Limb (tissue), 2 donors: ENCODE results near the gene GPC6.

Experiments
- DNase-seq, 2 donors: peaks; one replicate each; pipeline ENCODE4 v3.0.0-alpha.2; 2016; ENCODE audit errors: extremely low spot score in 2 of 2

The GPC6 gene

GRCh38 chr13:94233401-94233800 lies 1006.8 kb downstream of the GPC6 start:
- DNase-seq = no peak

DNA sequence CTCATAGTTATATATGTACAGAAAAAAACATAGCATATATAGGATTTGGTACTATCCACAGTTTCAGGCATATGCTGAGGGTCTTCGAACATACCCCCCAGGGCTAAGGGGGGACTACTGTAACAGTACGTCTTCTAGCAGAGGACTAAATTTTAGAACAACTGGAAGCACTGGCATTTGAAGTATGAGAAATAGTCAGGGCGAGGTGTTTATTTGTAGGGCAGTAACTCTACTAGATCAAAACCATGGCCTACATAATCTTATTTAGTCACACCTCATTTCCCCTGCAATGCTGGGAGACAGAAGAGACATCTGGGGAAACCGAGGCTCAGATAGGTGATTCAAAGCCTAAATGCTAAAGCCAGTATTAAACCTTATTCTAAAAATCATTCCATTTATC lies 1007.2 kb downstream of the GPC6 start:
- DNase-seq = no peak

GRCh38 chr13:94234738-94235137 lies 1008.1 kb downstream of the GPC6 start:
- DNase-seq = no peak

DNA sequence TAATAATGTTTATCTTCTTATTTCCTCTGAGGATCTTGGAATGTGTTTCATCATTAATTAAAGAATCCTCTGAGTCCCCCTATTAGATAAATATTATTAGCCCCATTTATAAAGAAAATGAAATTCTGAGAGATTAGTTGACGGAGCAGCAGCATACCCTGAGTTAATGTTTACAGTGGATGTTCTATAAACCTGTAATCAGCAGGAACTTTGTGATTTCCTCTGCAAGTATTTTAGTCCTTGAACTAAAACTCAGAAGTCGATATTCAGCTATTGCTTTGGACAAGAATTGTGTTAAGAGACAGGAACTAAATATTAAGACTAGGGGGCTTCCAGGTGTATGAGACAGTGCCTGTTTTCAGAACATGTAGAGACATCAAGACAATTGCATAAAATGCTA lies 1009.5 kb downstream of the GPC6 start:
- DNase-seq = no peak

DNA sequence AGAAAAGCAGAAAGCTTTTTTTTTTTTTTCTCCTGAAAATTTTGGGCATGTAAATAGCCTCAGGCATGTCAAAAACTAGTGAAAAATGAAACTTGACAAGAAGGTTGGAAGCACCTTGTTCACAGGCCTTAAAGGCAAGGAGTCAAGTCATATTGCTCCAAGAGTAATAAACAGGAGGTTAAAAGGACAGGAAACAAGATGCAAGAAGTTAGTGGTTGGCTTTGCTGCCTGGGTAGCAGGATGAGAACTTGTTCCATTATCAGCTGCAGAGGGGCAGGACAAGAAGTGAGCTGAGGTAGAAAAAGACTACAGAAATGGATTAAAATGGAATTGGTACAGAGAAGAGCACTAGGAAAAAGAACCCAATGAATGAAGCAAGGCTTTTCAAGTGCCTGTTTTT lies 1010.3 kb downstream of the GPC6 start:
- no peak for DNase-seq

DNA sequence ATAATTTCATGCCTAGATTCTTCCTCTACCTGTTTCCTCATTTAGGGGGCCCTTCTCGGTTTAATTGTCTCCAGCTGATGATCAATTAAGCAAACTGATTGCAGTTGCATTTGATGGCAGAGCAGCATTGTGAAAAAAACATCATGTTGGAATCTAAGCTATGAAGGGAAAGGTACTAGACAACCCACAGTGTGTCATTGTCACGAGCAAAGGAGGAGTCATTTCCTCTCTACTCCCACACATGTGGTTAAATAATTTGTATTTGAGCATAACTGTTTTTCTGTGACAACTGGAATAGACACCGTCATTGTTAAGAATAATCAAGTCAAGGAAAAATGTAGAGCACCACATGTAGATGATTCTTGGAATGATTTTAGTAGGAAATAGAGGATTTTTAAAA lies 1012.5 kb downstream of the GPC6 start:
- DNase-seq = no peak

DNA sequence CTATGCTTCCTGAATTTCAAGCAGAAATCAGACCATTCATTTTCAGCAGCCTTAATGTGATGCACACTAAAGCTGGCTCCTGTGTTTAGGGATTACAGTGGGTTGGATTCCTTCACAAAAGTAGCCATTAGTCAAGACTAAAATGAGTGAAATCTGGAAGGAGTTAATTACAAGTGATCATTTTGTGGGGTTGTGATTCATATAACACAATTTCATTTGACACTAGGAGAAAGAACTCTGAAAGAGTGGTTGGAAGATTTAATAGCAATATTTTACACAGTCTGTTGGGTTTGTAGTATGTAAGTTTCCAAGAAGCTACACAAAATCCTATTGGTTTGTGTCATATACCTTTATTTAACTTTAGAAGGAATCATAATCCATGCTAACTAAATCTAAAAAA lies 1015.9 kb downstream of the GPC6 start:
- DNase-seq = no peak

DNA sequence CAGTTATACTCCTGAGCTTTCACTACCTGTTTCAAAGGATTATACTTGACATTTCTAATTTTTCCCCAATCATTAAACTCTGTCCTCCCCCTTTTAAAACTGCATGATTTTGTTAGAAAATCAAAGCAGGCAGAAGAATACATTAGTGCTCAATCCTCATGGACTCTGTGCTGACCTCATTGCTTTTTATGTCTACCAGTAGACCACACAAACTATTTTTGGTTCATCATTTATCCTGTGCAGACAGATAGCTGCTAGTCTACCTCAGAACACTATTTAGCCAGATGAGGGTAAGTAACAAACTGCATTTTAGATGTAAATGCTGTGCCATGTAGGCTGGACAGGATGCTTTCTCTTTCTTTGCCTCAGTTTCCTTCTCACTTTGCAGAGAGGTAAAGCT lies 1016.9 kb downstream of the GPC6 start:
- DNase-seq = no peak

GRCh38 chr13:94246495-94246894 lies 1019.9 kb downstream of the GPC6 start:
- DNase-seq = no peak

DNA sequence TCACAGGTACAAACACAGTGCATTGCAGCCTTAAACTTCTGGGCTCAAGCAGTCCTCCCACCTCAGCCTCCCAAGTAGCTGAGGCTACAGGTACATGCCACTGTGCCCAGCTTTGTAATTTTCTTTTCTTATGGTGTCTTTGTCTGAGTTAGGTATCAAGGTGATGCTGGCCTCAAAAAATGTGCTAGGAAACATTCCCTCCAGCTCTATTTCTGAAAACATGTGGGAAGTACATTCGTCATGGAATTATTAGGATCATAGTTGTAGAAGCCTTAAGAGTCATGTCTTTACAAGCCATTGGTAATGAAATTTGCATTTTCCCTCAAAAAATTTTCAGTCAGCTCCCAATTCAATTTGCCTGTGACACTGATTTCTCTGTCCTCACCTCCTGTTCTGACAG lies 1021.3 kb downstream of the GPC6 start:
- no peak for DNase-seq

DNA sequence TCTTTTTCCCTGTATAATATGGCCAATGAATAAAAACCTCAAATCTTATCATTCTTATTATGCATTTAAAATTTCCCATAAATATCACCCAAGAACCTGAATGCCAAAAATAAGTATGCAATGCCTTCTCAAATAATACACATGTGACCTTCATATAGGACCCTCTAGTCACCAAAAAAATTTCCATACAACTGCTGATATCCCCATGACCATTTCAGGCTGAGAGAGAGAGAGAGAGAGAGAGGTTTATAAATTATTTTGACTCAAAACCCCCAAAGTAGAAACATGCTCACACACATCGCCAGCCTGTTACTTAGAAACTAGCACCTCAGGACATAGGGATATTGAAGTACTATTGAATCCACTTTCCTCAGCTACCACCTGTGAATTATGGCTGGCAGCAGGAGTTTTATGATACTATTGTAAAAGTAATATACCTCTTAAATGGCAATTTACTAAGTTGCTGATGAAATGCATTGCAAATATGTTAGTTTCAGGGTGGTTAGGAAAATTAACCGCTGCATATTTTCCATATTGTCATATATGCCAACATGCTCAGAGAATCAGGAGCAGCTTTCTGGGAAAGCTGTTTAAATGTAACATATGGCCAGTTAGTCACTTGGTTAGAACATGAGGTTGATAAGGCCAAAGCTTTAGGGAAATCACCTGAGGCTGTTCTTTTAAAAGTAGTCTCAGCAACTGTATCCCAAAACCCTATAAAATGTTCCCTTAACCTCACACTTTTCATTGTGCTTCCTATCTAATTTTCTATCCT lies 1022.0 kb downstream of the GPC6 start:
- no peak for DNase-seq

DNA sequence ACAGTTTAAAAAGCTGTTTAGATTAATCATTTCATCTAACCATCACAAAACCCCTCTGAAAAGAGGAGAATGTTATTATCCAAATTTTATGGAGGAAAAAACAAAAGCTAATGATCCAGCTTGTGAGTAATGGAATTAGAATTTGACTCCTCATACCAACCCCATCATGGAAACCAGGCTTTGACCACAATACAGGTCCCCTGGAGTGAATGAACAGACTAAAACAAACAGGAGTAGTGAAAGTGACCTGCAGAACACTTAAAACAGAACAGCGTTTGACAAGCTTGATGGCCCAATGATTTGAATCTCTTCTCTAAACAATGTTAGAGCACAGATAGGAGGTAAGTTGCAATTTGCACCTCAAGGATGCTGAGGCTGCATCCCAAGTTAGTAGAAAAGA lies 1022.9 kb downstream of the GPC6 start:
- no peak for DNase-seq

- DNase-seq = peak; percentile 31 to 36
These were observed 1025.4 kb downstream of the GPC6 start for GRCh38 chr13:94251831-94252608.

- no peak for DNase-seq
These were observed 1028.1 kb downstream of the GPC6 start for GRCh38 chr13:94254737-94255136.

DNA sequence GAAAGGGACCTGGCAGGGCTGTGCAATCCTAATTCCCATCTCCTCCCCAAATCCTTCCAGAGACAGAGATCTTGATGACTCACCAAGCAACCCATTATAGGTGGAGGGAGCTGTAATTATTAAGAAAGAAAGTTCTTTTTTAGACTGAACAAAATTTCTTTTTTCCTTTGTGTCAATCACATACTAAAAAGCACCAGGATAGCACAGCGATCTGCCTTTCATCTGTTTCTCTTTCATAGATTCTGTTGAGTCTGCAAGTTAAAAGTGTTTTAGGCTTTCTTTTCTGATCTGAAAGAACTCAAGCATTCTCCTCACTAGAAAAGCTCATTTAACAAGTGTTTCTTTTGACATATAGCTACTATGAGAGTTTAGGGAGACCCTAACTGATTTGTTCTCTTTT lies 1030.1 kb downstream of the GPC6 start:
- no peak for DNase-seq

GRCh38 chr13:94259984-94260383 lies 1033.4 kb downstream of the GPC6 start:
- no peak for DNase-seq

- no peak for DNase-seq
These were observed 1034.6 kb downstream of the GPC6 start for GRCh38 chr13:94261163-94261562.

DNA sequence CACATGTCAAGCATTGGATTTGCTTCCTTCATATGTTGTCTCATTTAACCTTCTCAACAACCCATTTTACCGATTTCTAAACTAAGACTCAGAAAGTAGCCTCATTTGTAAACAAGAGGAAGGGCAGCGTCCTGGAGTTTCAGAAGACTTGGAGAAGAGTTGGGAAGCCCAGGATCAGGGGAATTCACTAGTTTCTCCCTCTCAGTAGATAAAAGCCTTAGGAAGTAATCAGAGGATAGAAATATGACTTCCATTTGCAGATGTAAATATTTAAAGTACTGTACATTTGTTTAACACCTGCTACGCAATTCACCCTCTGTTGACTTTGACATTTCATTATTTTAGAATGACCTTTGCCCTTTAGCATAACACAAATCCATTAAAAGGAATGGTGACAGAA lies 1036.4 kb downstream of the GPC6 start:
- no peak for DNase-seq

- DNase-seq = no peak
These were observed 1041.2 kb downstream of the GPC6 start for GRCh38 chr13:94267581-94268366.

DNA sequence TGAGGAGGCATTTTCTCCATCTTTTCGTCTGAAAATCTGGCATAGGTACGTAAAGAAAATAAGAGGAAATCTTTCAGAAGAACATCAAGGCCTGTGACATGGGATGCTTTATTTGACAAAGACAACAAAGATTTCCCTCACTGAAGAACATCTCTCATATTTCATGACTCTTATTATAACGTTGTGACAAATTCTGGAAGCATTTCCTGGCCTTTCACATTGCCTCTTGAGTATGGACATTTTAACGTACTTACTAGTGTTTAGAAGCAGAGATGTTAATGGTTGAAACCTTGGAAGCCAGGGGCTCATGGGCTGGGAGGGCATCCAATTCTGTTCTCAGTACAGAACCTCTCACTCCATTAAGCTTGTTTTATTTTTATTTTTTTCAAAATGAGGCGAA lies 1042.1 kb downstream of the GPC6 start:
- no peak for DNase-seq

GRCh38 chr13:94269557-94269956 lies 1043.0 kb downstream of the GPC6 start:
- no peak for DNase-seq

GRCh38 chr13:94270556-94270955 lies 1043.9 kb downstream of the GPC6 start:
- DNase-seq = no peak
